ENCODE measurements around the gene EMILIN3.

EMILIN3 gene

DNA sequence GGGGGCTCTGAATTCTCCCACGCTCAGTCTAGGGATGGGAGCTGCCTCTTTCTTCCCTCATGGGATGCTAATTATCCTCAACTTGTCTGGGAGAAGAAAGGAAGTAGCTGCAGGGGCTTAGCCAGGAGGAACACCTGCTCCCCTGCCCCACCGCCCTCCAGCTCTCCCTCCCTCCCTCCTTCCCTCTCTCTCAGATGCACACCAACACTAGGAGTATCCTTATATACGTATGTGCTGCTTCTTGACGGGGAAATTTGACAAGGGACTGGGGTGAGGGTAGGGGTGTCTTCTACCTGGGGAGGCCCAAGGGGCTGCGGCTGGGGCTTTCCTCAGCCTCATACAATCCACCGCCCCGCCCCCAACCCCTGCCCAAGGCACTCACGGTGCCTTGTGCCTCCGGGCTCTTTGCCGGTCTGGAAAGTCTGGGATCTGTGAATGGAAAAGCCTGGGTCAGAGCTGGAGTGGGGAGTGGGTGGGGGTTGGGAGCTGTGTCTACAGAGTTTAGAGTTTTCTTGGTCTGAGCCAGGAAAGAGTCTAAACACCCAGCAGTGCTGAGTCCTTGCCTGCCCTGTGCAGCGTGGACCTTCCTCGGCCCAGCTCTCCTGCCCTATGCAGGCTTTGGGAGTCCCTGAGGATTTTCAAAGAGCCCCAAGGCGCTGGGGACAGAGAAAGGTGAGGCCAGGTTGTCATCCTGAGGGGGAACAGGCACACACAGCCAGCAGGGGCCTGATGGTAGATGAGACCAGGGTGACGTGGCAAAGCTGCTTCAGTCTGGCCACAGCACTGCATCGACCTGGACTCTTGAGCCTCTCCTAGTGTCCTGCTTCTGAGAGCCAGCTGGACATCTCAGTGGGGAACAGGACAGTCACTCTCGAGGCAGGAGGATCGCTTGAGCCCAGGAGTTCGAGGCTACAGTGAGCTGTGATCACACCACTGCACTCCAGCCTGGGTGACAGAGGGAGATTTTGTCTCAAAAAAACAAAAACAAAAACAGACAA lies 29.3 kb upstream of the EMILIN3 start:
- TF ChIP-seq, protein P1, sequence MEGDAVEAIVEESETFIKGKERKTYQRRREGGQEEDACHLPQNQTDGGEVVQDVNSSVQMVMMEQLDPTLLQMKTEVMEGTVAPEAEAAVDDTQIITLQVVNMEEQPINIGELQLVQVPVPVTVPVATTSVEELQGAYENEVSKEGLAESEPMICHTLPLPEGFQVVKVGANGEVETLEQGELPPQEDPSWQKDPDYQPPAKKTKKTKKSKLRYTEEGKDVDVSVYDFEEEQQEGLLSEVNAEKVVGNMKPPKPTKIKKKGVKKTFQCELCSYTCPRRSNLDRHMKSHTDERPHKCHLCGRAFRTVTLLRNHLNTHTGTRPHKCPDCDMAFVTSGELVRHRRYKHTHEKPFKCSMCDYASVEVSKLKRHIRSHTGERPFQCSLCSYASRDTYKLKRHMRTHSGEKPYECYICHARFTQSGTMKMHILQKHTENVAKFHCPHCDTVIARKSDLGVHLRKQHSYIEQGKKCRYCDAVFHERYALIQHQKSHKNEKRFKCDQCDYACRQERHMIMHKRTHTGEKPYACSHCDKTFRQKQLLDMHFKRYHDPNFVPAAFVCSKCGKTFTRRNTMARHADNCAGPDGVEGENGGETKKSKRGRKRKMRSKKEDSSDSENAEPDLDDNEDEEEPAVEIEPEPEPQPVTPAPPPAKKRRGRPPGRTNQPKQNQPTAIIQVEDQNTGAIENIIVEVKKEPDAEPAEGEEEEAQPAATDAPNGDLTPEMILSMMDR (IDR thresholded peaks at IDR 0.05; ENCODE audit: extremely low read depth, missing control alignments), result no peak
- no peak for DNase-seq (ENCODE audit: low spot score)

- DNase-seq (ENCODE audit: low spot score), result no peak
- TF ChIP-seq, protein P1 (IDR thresholded peaks at IDR 0.05; ENCODE audit: extremely low read depth, missing control alignments), result no peak
Observed at GRCh38 chr20:41394931-41395666, 28.5 kb upstream of the EMILIN3 start.

- TF ChIP-seq, protein P1 (IDR thresholded peaks at IDR 0.05; ENCODE audit: extremely low read depth, missing control alignments), result no peak
Observed at GRCh38 chr20:41394081-41394480, 27.5 kb upstream of the EMILIN3 start.

GRCh38 chr20:41393705-41394066 lies 27.1 kb upstream of the EMILIN3 start:
- DNase-seq (ENCODE audit: low spot score), result no peak
- TF ChIP-seq, protein P1 (IDR thresholded peaks at IDR 0.05; ENCODE audit: extremely low read depth, missing control alignments), result no peak

More at GRCh38 chr20:41394081-41394480, 27.5 kb upstream of the EMILIN3 start:
- no peak for DNase-seq (ENCODE audit: low spot score)

DNA sequence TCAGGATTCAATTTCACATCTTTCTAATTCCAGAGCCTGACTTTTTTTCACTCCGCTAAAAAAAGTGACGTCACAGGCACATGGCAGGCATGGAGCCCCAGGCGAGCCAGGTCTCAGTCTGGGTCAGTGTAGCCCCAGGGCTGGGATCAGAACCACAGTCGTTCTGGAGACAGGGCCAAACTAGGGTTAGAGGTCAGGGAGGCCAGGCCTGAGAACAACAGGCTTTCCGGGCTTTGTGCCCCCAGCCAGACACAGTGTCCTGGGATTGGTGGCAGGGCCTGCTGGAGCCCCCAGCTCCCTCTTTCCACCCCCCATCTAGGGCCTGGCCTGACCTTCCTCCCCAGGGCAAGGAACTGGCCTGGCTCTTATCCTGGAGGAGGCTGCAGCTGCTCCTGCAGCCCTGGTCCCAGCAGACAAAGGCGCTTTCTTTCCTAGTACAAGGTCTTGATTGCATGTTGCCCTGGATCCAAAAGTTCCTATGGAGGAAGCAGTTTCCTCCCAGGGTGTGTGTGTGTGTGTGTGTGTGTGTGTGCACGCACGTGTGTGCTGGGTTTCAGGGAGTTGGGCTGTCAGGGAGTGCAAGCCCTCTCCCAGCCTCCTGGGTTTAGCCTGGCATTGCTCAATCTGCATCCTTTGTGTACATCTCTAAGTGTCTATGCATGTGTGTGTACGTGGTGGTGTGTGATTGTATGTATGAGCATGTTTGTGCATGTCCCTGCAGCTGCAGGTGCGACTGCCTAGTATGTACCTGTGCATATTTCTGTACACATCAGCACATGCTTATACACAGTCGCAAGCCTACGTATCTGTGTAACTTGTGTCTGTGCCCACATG lies 26.5 kb upstream of the EMILIN3 start:
- TF ChIP-seq, protein P1 (IDR thresholded peaks at IDR 0.05; ENCODE audit: extremely low read depth, missing control alignments), result no peak
- no peak for DNase-seq (ENCODE audit: low spot score)

GRCh38 chr20:41392295-41392694 lies 25.7 kb upstream of the EMILIN3 start:
- no peak for DNase-seq (ENCODE audit: low spot score)
- TF ChIP-seq, protein P1 (IDR thresholded peaks at IDR 0.05; ENCODE audit: extremely low read depth, missing control alignments), result no peak
